SK-N-SH treated with all-trans-retinoic acid at 6 μM for 48 hours (cell line): Measurements from ENCODE around the gene CCDC187.

Source experiments
- ATAC-seq: fragments of 200-7000 bp; cut with Tn5 transposase; 3 replicates; pipeline ENCODE4 v1.9.1; 2020; ENCODE audit warnings: mild to moderate bottlenecking, moderate library complexity
- BACH2 ChIP-seq: fragments of 250-450 bp; sonication (Bioruptor Pico); IDR thresholded peaks from 2 replicates; pipeline ENCODE4 v1.9.0; 2021; ENCODE audit warnings: mild to moderate bottlenecking, borderline replicate concordance
- ESRRG ChIP-seq: fragments of 250-450 bp; sonication (Bioruptor Pico); IDR thresholded peaks from 2 replicates; pipeline ENCODE4 v1.6.1; 2021; ENCODE audit warnings: mild to moderate bottlenecking
- GLIS3 ChIP-seq: fragments of 250-450 bp; sonication (Bioruptor Pico); IDR thresholded peaks from 2 replicates; pipeline ENCODE4 v1.5.0; 2020; ENCODE audit warnings: mild to moderate bottlenecking, moderate library complexity
- ISL1 ChIP-seq: fragments of 250-450 bp; sonication (Bioruptor Pico); IDR thresholded peaks from 2 replicates; pipeline ENCODE4 v2.1.2; 2022; ENCODE audit warnings: mild to moderate bottlenecking, moderate library complexity
- OSR1 ChIP-seq: fragments of 250-450 bp; sonication (Bioruptor Pico); IDR thresholded peaks from 2 replicates; pipeline ENCODE4 v1.8.0; 2022; ENCODE audit warnings: moderate library complexity, mild to moderate bottlenecking, inconsistent platforms
- PPARA ChIP-seq: fragments of 250-450 bp; sonication (Bioruptor Pico); IDR thresholded peaks from 2 replicates; pipeline ENCODE4 v1.5.0; 2020; ENCODE audit warnings: mild to moderate bottlenecking, borderline replicate concordance
- RARB ChIP-seq: fragments of 250-450 bp; sonication (Bioruptor Pico); IDR thresholded peaks from 2 replicates; pipeline ENCODE4 v1.8.0; 2021; ENCODE audit warnings: mild to moderate bottlenecking, moderate library complexity
- SNAI2 ChIP-seq: fragments of 250-450 bp; sonication (Bioruptor Pico); IDR thresholded peaks from 2 replicates; pipeline ENCODE4 v1.5.0; 2020; ENCODE audit warnings: mild to moderate bottlenecking, moderate library complexity
- TCF4 ChIP-seq: fragments of 250-450 bp; sonication (Bioruptor Pico); IDR thresholded peaks from 2 replicates; pipeline ENCODE4 v1.8.0; 2021; ENCODE audit warnings: mild to moderate bottlenecking, moderate library complexity, borderline replicate concordance
- TOX ChIP-seq: fragments of 250-450 bp; sonication (Bioruptor Pico); IDR thresholded peaks from 2 replicates; pipeline ENCODE4 v1.8.0; 2021; ENCODE audit warnings: mild to moderate bottlenecking, moderate library complexity, borderline replicate concordance
- ZC3H10 ChIP-seq: fragments of 250-450 bp; sonication (Bioruptor Pico); IDR thresholded peaks from 2 replicates; pipeline ENCODE4 v1.5.1; 2021; ENCODE audit warnings: mild to moderate bottlenecking, moderate library complexity
- ZFP3 ChIP-seq: fragments of 250-450 bp; sonication (Bioruptor Pico); IDR thresholded peaks from 2 replicates; pipeline ENCODE4 v1.5.0; 2020; ENCODE audit warnings: mild to moderate bottlenecking, moderate library complexity
- ZFP30 ChIP-seq: fragments of 450-650 bp; formaldehyde crosslinking; IDR thresholded peaks from 2 replicates; pipeline ENCODE4 v1.5.0; 2022; ENCODE audit warnings: mild to moderate bottlenecking, moderate library complexity
- ZNF565 ChIP-seq: fragments of 450-650 bp; formaldehyde crosslinking; conservative IDR thresholded peaks from 2 replicates; pipeline ENCODE4 v1.5.0; 2020; ENCODE audit warnings: low read depth, mild to moderate bottlenecking, moderate library complexity
- ZNF70 ChIP-seq: fragments of 450-650 bp; formaldehyde crosslinking; IDR thresholded peaks from 2 replicates; pipeline ENCODE4 v1.5.0; 2020; ENCODE audit warnings: mild to moderate bottlenecking, moderate library complexity
- ZNF8 ChIP-seq: fragments of 450-650 bp; formaldehyde crosslinking; IDR thresholded peaks from 2 replicates; pipeline ENCODE4 v1.5.0; 2020; ENCODE audit warnings: mild to moderate bottlenecking, moderate library complexity
- TF ChIP-seq, protein P1 (sequence below): fragments of 250-450 bp; sonication (Bioruptor Pico); IDR thresholded peaks from 2 replicates; pipeline ENCODE4 v1.8.0; 2020; ENCODE audit warnings: mild to moderate bottlenecking, moderate library complexity, borderline replicate concordance
- TF ChIP-seq, protein P2 (sequence below): fragments of 250-450 bp; sonication (Bioruptor Pico); IDR thresholded peaks from 2 replicates; pipeline ENCODE4 v1.5.1; 2020; ENCODE audit warnings: low read depth, mild to moderate bottlenecking, moderate library complexity
- TF ChIP-seq, protein P3 (sequence below): fragments of 250-450 bp; sonication (Bioruptor Pico); IDR thresholded peaks from 2 replicates; pipeline ENCODE4 v1.8.0; 2021; ENCODE audit warnings: low read depth, mild to moderate bottlenecking, moderate library complexity, borderline replicate concordance
- TF ChIP-seq, protein P4 (sequence below): fragments of 250-450 bp; sonication (Bioruptor Pico); IDR thresholded peaks from 2 replicates; pipeline ENCODE4 v1.5.1; 2021; ENCODE audit warnings: mild to moderate bottlenecking, moderate library complexity

The CCDC187 gene

DNA sequence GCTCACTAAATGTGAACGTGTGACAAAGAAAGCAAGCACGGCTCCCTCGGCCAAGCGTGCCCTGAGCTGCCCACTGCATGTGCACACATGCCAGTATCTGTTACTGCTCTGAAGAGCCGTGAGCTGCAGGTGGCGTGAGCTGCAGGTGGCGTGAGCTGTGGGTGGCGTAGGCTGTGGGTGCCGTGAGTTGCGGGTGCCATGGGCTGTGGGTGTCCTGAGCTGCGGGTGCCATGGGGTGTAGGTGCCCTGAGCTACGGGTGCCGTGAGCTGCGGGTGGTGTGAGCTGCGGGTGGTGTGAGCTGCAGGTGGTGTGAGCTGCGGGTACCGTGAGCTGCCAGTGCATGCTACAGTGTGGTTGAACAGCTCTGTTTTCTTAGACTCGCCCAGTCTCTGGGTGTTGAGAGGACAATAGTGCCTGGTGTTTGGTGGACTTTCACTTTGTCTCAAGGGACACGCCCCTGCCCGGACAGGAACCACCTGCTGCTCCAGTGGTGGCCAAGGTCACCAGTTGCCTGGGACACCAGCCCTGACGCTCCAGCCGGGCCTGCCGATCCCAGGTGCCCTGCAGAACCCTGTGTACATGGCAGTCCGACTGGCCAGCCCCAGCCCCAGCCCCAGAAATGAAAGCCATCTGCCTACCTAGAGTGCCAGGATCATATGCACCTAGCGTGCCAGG, 6.7 kb downstream of the CCDC187 start:
- no peak for ATAC-seq
- TF ChIP-seq OSR1: no peak
- TF ChIP-seq, protein P1, sequence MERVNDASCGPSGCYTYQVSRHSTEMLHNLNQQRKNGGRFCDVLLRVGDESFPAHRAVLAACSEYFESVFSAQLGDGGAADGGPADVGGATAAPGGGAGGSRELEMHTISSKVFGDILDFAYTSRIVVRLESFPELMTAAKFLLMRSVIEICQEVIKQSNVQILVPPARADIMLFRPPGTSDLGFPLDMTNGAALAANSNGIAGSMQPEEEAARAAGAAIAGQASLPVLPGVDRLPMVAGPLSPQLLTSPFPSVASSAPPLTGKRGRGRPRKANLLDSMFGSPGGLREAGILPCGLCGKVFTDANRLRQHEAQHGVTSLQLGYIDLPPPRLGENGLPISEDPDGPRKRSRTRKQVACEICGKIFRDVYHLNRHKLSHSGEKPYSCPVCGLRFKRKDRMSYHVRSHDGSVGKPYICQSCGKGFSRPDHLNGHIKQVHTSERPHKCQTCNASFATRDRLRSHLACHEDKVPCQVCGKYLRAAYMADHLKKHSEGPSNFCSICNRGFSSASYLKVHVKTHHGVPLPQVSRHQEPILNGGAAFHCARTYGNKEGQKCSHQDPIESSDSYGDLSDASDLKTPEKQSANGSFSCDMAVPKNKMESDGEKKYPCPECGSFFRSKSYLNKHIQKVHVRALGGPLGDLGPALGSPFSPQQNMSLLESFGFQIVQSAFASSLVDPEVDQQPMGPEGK (CRISPR knock-in tag): no peak
- no peak for TF ChIP-seq TOX (CRISPR knock-in tag)
- TF ChIP-seq, protein P2, sequence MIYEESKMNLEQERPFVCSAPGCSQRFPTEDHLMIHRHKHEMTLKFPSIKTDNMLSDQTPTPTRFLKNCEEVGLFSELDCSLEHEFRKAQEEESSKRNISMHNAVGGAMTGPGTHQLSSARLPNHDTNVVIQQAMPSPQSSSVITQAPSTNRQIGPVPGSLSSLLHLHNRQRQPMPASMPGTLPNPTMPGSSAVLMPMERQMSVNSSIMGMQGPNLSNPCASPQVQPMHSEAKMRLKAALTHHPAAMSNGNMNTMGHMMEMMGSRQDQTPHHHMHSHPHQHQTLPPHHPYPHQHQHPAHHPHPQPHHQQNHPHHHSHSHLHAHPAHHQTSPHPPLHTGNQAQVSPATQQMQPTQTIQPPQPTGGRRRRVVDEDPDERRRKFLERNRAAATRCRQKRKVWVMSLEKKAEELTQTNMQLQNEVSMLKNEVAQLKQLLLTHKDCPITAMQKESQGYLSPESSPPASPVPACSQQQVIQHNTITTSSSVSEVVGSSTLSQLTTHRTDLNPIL (CRISPR knock-in tag): no peak
- TF ChIP-seq TCF4 (CRISPR knock-in tag): no peak
- no peak for TF ChIP-seq ZFP30 (CRISPR knock-in tag)
- no peak for TF ChIP-seq ISL1 (CRISPR knock-in tag)
- TF ChIP-seq SNAI2 (CRISPR knock-in tag): no peak
- TF ChIP-seq, protein P3, sequence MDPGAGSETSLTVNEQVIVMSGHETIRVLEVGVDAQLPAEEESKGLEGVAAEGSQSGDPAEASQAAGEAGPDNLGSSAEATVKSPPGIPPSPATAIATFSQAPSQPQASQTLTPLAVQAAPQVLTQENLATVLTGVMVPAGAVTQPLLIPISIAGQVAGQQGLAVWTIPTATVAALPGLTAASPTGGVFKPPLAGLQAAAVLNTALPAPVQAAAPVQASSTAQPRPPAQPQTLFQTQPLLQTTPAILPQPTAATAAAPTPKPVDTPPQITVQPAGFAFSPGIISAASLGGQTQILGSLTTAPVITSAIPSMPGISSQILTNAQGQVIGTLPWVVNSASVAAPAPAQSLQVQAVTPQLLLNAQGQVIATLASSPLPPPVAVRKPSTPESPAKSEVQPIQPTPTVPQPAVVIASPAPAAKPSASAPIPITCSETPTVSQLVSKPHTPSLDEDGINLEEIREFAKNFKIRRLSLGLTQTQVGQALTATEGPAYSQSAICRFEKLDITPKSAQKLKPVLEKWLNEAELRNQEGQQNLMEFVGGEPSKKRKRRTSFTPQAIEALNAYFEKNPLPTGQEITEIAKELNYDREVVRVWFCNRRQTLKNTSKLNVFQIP (CRISPR knock-in tag): no peak
- TF ChIP-seq ZNF8 (CRISPR knock-in tag): no peak
- TF ChIP-seq ESRRG (CRISPR knock-in tag): no peak
- no peak for TF ChIP-seq GLIS3 (CRISPR knock-in tag)
- TF ChIP-seq RARB (CRISPR knock-in tag): no peak

DNA sequence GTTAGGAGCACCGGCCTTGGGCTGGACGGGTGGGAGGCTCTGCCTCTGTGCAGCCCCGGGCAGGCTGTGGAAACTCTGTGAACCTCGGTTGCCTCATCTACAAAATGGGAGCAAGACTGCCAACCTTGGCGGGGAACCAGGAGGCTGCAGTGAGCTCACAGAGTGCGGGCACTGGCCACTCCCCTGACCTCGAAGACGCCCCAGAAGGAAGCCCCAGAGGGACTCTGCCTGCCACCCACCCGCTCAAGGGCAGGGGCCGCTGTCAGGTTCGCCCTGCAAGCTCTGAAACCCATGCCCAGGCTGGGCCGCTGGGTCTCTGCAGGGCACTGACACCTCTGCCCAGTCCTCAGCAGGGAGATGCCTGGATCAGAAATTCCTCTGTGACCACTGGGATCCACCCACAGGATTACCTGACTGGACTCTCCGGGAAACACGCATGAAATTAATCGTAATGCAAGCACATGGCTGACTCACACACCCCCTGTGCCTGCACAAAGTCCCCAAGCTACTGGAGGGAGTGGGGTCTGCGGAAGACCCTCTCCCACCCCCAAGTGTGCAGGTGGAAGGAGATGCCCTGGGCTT, 7.4 kb downstream of the CCDC187 start:
- no peak for ATAC-seq
- TF ChIP-seq, protein P1 (CRISPR knock-in tag): no peak
- TF ChIP-seq, protein P4, sequence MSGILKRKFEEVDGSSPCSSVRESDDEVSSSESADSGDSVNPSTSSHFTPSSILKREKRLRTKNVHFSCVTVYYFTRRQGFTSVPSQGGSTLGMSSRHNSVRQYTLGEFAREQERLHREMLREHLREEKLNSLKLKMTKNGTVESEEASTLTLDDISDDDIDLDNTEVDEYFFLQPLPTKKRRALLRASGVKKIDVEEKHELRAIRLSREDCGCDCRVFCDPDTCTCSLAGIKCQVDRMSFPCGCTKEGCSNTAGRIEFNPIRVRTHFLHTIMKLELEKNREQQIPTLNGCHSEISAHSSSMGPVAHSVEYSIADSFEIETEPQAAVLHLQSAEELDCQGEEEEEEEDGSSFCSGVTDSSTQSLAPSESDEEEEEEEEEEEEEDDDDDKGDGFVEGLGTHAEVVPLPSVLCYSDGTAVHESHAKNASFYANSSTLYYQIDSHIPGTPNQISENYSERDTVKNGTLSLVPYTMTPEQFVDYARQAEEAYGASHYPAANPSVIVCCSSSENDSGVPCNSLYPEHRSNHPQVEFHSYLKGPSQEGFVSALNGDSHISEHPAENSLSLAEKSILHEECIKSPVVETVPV (CRISPR knock-in tag): no peak
- TF ChIP-seq, protein P3 (CRISPR knock-in tag): no peak
- TF ChIP-seq ZFP3 (CRISPR knock-in tag): no peak
- TF ChIP-seq TOX (CRISPR knock-in tag): no peak
- TF ChIP-seq GLIS3 (CRISPR knock-in tag): no peak
- no peak for TF ChIP-seq ZNF8 (CRISPR knock-in tag)
- TF ChIP-seq OSR1: no peak
- no peak for TF ChIP-seq BACH2
- no peak for TF ChIP-seq TCF4 (CRISPR knock-in tag)

DNA sequence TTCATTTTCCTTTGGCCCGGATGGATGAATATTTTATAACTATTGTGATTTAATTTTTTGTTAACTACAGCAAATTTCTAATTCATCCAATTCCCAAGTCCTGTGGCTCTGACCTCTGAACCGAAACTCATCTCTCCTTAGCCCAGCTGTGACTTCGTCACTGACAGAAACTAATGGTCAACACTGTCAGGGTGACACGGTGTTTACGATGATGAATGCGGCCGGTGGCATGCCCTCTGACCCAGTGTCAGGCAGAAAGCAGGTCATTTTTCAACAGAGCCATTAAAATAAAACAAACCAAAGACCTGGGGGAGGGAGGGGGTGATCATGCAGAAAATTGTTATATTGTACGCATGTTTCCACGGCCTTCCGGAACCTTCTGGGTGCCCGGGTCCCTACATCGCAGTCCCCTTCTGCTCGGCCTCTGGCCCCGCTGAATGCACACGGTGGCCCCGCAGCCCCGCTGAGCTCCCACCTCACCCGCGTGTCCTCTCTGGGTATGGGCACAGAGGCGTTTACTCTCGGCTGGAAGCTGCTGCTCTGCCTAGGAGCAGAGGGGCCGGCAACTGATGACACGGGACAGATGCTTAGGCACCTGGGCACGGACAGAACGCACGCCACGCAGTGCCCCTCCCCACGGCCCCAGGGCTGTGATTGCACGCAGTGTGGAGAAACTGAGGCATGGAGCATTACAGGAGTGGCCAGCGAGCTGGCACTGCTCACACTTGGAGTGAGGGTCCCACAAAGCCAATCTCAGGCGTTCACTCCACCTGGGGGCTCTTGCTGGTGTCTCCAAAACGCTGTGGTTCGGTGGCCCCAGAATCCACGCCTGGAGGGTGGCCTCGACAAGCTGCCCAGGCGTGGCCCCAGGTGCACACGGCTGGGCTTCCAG, 8.1 kb downstream of the CCDC187 start:
- TF ChIP-seq PPARA (CRISPR knock-in tag) (no peak), ZNF70 (CRISPR knock-in tag) (no peak), ZFP3 (CRISPR knock-in tag) (no peak), ZC3H10 (CRISPR knock-in tag) (no peak), ISL1 (CRISPR knock-in tag) (no peak), BACH2 (no peak), ZNF565 (CRISPR knock-in tag) (no peak)
- TF ChIP-seq, protein P4 (CRISPR knock-in tag): no peak
- ATAC-seq: no peak
